Sciatic nerve (tissue), 2 donors: ENCODE data around the gene ABCB11. TPM values are rescaled to one million over a fixed set of nuclear protein-coding genes. Genes with fewer than 3 reads are reported as not detected.

Experiments
- ATAC-seq: fragments of 200-7000 bp; cut with Tn5 transposase; one replicate; pipeline ENCODE4 v1.9.1; 2020; ENCODE audit warnings: mild to moderate bottlenecking, moderate library complexity
- DNase-seq: peaks from one replicate; pipeline ENCODE4 v3.0.0-alpha.2; 2020; ENCODE audit warnings: low spot score
- intact Hi-C: fragments of 100-400 bp; cut with DNase I; formaldehyde crosslinking; loops from one replicate; pipeline ENCODE4 v1.14.2; 2022
- total RNA-seq: library from RNA; stranded (reverse); fragmentation: NEBNext Ultra II Directional; extraction: Animal tissue kit (Norgen Biotek cat#: 25700); gene quantifications from one replicate; pipeline ENCODE4 v1.2.1, GENCODE V29; 2021
- donor health status: DM: no; HTN: no; CAD: no.
- donor health status: DM: no; HTN: no; CAD: no.

Gene ABCB11
- total RNA-seq, 1 donor from 2014 or later: 1.5 TPM

GRCh38 chr2:169047256-169048250 is 16.4 kb upstream of the ABCB11 start:
- DNase-seq (no peak), ATAC-seq (peak; percentile 57)
- intact Hi-C loops: no loop called here

- ATAC-seq: no peak
- no peak for DNase-seq
- intact Hi-C loops: no loop called here
Measured at GRCh38 chr2:169046440-169047151, 15.5 kb upstream of the ABCB11 start.

- no peak for DNase-seq
- no peak for ATAC-seq
- intact Hi-C loops: no loop called here
Measured at GRCh38 chr2:169042856-169043255, 11.7 kb upstream of the ABCB11 start.

- ATAC-seq: no peak
- no peak for DNase-seq
- intact Hi-C loops: no loop called here
Measured at GRCh38 chr2:169041594-169041993, 10.5 kb upstream of the ABCB11 start.

- intact Hi-C loops: no loop called here
- ATAC-seq (no peak), DNase-seq (no peak)
Measured at GRCh38 chr2:169039702-169040101, 8.6 kb upstream of the ABCB11 start.

GRCh38 chr2:169038338-169038757 is 7.2 kb upstream of the ABCB11 start:
- no peak for DNase-seq
- ATAC-seq: no peak
- intact Hi-C loops: no loop called here

- intact Hi-C loops: no loop called here
- no peak for DNase-seq
- ATAC-seq: no peak
Measured at GRCh38 chr2:169036736-169037440, 5.8 kb upstream of the ABCB11 start.

GRCh38 chr2:169035887-169036286 is 4.8 kb upstream of the ABCB11 start:
- intact Hi-C loops: no loop called here
- ATAC-seq (no peak), DNase-seq (no peak)

- no peak for ATAC-seq
- intact Hi-C loops: loop anchor here (5.0 kb wide), 1 partner anchor 797 kb away; no protein-coding TSS in a partner anchor
- DNase-seq: no peak
Measured at GRCh38 chr2:169034984-169035544, 3.9 kb upstream of the ABCB11 start.

- ATAC-seq (no peak), DNase-seq (no peak)
- intact Hi-C loops: loop anchor here (5.0 kb wide), 1 partner anchor 798 kb away; no protein-coding TSS in a partner anchor
Measured at GRCh38 chr2:169034256-169034655, 3.1 kb upstream of the ABCB11 start.

- DNase-seq (no peak), ATAC-seq (no peak)
- intact Hi-C loops: no loop called here
Measured at GRCh38 chr2:169029341-169029740, 1.8 kb downstream of the ABCB11 start.

- DNase-seq: no peak
- intact Hi-C loops: no loop called here
- ATAC-seq: no peak
Measured at GRCh38 chr2:169027234-169027633, 3.9 kb downstream of the ABCB11 start.

- intact Hi-C loops: no loop called here
- DNase-seq (no peak), ATAC-seq (no peak)
Measured at GRCh38 chr2:169026056-169026455, 5.1 kb downstream of the ABCB11 start.

- ATAC-seq (no peak), DNase-seq (no peak)
- intact Hi-C loops: no loop called here
Measured at GRCh38 chr2:169023161-169023560, 8.0 kb downstream of the ABCB11 start.

- intact Hi-C loops: no loop called here
- no peak for DNase-seq
- ATAC-seq: no peak
Measured at GRCh38 chr2:169018390-169018789, 12.7 kb downstream of the ABCB11 start.

- no peak for ATAC-seq
- intact Hi-C loops: no loop called here
- no peak for DNase-seq
Measured at GRCh38 chr2:169015943-169016342, 15.2 kb downstream of the ABCB11 start.

- intact Hi-C loops: no loop called here
- ATAC-seq (no peak), DNase-seq (no peak)
Measured at GRCh38 chr2:169014780-169015179, 16.3 kb downstream of the ABCB11 start.

- no peak for DNase-seq
- intact Hi-C loops: no loop called here
- no peak for ATAC-seq
Measured at GRCh38 chr2:169013628-169014026, 17.5 kb downstream of the ABCB11 start.
